T47D (cell line): Measurements from ENCODE around the gene MYH7.

Source experiments
- DNase-seq, 2 experiments: peaks; one replicate each; pipeline versions ENCODE4 v3.0.0 to v3.0.0-alpha.2; 2011 to 2012; ENCODE audit warnings: low read depth in 1 of 2, low spot score in 1 of 2
- JUND ChIP-seq: IDR thresholded peaks from 2 replicates; pipeline ENCODE4 v1.6.1; 2012; ENCODE audit warnings: low read depth
- in situ Hi-C: cut with HindIII; loops from 2 replicates; pipeline ENCODE4 v1.10.0; 2016; ENCODE audit warnings: low sequenced_read_pairs, low pct_unique_long_range_greater_than_20kb

The MYH7 gene

GRCh38 chr14:23443881-23444280 lies 8.4 kb upstream of the MYH7 start:
- DNase-seq: no peak
- in situ Hi-C loops: no loop called here
- no peak for TF ChIP-seq JUND

- in situ Hi-C loops: no loop called here
- TF ChIP-seq JUND: no peak
- no peak for DNase-seq
These were observed 8.0 kb upstream of the MYH7 start for GRCh38 chr14:23443411-23443812.

GRCh38 chr14:23442721-23443356 lies 7.4 kb upstream of the MYH7 start:
- DNase-seq: no peak
- TF ChIP-seq JUND: no peak
- in situ Hi-C loops: no loop called here

- in situ Hi-C loops: no loop called here
- no peak for DNase-seq
- TF ChIP-seq JUND: no peak
These were observed 5.6 kb upstream of the MYH7 start for GRCh38 chr14:23441076-23441475.

GRCh38 chr14:23439107-23439835 lies 3.8 kb upstream of the MYH7 start:
- no peak for TF ChIP-seq JUND
- DNase-seq: no peak

GRCh38 chr14:23438101-23438971 lies 2.9 kb upstream of the MYH7 start:
- no peak for TF ChIP-seq JUND
- DNase-seq: no peak
- in situ Hi-C loops: no loop called here

More at GRCh38 chr14:23439107-23439835, 3.8 kb upstream of the MYH7 start:
- in situ Hi-C loops: no loop called here

GRCh38 chr14:23437133-23438100 lies 2.0 kb upstream of the MYH7 start:
- in situ Hi-C loops: no loop called here
- TF ChIP-seq JUND: no peak
- no peak for DNase-seq

- TF ChIP-seq JUND: no peak
- DNase-seq: no peak
- in situ Hi-C loops: no loop called here
These were observed 1.1 kb upstream of the MYH7 start for GRCh38 chr14:23436327-23437132.

GRCh38 chr14:23434488-23435222 lies 805 bp downstream of the MYH7 start:
- DNase-seq: no peak
- TF ChIP-seq JUND: no peak
- in situ Hi-C loops: no loop called here

GRCh38 chr14:23433457-23433856 lies 2.0 kb downstream of the MYH7 start:
- in situ Hi-C loops: no loop called here
- no peak for TF ChIP-seq JUND
- DNase-seq: no peak

GRCh38 chr14:23432946-23433345 lies 2.5 kb downstream of the MYH7 start:
- TF ChIP-seq JUND: no peak
- in situ Hi-C loops: no loop called here
- DNase-seq: no peak
